Vagina (tissue), 2 donors: ENCODE results near the gene MS4A18. TPM values are rescaled to one million over a fixed set of nuclear protein-coding genes. Genes with fewer than 3 reads are reported as not detected.
"Not testable (repeated sequence)": the region's sequence is repeated elsewhere in the genome, so short reads cannot be mapped to it uniquely, and the experiment has no call there.

Experiments
- DNase-seq, 2 donors: peaks; one replicate each; pipeline ENCODE4 v3.0.0-alpha.2; 2017; ENCODE audit errors: extremely low spot score in 2 of 2
- H3K27ac ChIP-seq: fragments of 200-600 bp; sonication (generic); one replicate; pipeline ENCODE4 v1.5.1; 2019
- H3K27me3 ChIP-seq: fragments of 200-600 bp; sonication (generic); one replicate; pipeline ENCODE4 v1.5.1; 2019
- H3K36me3 ChIP-seq, 2 donors: fragments of 200-600 bp; sonication (generic); one replicate each; pipeline ENCODE4 v1.5.1; 2017 to 2019
- H3K4me1 ChIP-seq: fragments of 200-600 bp; sonication (generic); one replicate; pipeline ENCODE4 v1.5.1; 2019
- H3K4me3 ChIP-seq, 2 donors: fragments of 200-600 bp; sonication (generic); 1 replicate in 1 of 2; 2 replicates in 1 of 2; pipeline ENCODE4 v1.5.1; 2016 to 2019
- H3K9me3 ChIP-seq: fragments of 200-600 bp; sonication (generic); one replicate; pipeline ENCODE4 v1.5.1; 2019
- POLR2A ChIP-seq, 2 donors: fragments of 450-650 bp; IDR thresholded peaks; one replicate each; pipeline ENCODE4 v1.6.1; 2017; ENCODE audit warnings: antibody characterized with exemption in 2 of 2, mild to moderate bottlenecking in 2 of 2, moderate library complexity in 2 of 2
- POLR2AphosphoS5 ChIP-seq, 2 donors: sonication (generic); formaldehyde crosslinking; IDR thresholded peaks; one replicate each; pipeline ENCODE4 v1.9.0; 2017; ENCODE audit warnings: antibody characterized with exemption in 2 of 2, mild to moderate bottlenecking in 2 of 2, low read depth in 1 of 2; ENCODE audit not compliant: insufficient read depth in 1 of 2
- intact Hi-C: fragments of 100-400 bp; cut with DNase I; formaldehyde crosslinking; loops from one replicate; pipeline ENCODE4 v1.15.1; 2023
- total RNA-seq: library from RNA; depleted of rRNA; stranded (reverse); fragments of >200 nt; gene quantifications from one replicate; pipeline ENCODE4 v1.2.3, GENCODE V29; 2016
- TF ChIP-seq, protein P1 (sequence below), 3 experiments: fragments of 450-650 bp in 2 of 3; fragments of 200-600 bp in 1 of 3; sonication (generic) in 1 of 3; IDR thresholded peaks; one replicate each; pipeline ENCODE4 v1.5.1; 2017 to 2019; ENCODE audit warnings: antibody characterized with exemption in 3 of 3, mild to moderate bottlenecking in 2 of 3, moderate library complexity in 2 of 3

The MS4A18 gene
- total RNA-seq, 1 donor from 2014 or later, result not detected

DNA sequence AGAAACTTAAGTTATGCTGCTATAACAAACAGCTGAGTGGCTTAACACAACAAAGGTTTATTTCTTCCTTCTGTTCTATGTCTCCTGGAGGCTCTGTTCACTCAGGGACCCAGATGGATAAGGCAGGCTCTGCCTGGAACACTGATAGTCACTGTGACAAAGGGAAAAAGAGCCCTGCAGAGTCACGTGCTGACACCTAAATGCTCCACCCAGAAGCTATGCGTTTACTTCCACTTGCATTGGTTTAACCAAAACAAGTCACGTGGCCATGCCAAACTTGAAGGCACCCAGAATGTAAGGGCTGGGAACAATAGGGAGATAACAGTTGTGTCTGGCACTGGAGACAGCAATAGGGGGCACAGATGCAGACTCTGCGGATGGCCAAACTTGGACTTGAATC is 28.8 kb downstream of the MS4A18 start:
- Histone ChIP-seq H3K4me1 (no peaks in the 10 kb centered on the region), H3K27ac (no peak overlapping the region), H3K36me3 (no peaks in the 10 kb centered on the region), H3K27me3 (no peaks in the 10 kb centered on the region), H3K4me3 (no peak overlapping the region), H3K9me3 (no peaks in the 10 kb centered on the region)
- DNase-seq, result no peak
- TF ChIP-seq POLR2A (IDR thresholded peaks at IDR 0.05), result no peak
- intact Hi-C loops, result no loop called here

DNA sequence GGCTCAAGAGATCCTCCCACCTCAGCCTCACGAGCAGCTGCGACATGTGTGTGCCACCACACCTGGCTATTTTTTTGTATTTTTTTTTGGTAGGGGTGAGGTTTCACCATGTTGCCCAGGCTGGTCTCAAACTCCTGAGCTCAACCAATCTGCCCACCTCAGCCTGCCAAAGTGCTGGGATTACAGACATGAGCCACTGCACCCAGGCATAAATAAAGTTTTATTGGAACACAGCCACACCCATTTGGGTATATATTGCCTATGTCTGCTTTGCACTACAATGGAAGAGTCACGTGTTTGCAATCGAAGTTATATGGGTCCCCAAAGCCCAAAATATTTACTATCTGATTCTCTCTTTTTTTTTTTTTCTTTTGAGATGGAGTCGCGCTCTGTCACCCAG is 30.4 kb downstream of the MS4A18 start:
- no peak for DNase-seq
- Histone ChIP-seq H3K27ac (no peak overlapping the region), H3K4me3 (no peak overlapping the region), H3K27me3 (no peaks in the 10 kb centered on the region), H3K4me1 (no peaks in the 10 kb centered on the region), H3K9me3 (no peaks in the 10 kb centered on the region), H3K36me3 (no peaks in the 10 kb centered on the region)
- intact Hi-C loops, result no loop called here
- no peak for TF ChIP-seq POLR2A (IDR thresholded peaks at IDR 0.05)
- TF ChIP-seq, protein P1, sequence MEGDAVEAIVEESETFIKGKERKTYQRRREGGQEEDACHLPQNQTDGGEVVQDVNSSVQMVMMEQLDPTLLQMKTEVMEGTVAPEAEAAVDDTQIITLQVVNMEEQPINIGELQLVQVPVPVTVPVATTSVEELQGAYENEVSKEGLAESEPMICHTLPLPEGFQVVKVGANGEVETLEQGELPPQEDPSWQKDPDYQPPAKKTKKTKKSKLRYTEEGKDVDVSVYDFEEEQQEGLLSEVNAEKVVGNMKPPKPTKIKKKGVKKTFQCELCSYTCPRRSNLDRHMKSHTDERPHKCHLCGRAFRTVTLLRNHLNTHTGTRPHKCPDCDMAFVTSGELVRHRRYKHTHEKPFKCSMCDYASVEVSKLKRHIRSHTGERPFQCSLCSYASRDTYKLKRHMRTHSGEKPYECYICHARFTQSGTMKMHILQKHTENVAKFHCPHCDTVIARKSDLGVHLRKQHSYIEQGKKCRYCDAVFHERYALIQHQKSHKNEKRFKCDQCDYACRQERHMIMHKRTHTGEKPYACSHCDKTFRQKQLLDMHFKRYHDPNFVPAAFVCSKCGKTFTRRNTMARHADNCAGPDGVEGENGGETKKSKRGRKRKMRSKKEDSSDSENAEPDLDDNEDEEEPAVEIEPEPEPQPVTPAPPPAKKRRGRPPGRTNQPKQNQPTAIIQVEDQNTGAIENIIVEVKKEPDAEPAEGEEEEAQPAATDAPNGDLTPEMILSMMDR (IDR thresholded peaks at IDR 0.05), result no peak

DNA sequence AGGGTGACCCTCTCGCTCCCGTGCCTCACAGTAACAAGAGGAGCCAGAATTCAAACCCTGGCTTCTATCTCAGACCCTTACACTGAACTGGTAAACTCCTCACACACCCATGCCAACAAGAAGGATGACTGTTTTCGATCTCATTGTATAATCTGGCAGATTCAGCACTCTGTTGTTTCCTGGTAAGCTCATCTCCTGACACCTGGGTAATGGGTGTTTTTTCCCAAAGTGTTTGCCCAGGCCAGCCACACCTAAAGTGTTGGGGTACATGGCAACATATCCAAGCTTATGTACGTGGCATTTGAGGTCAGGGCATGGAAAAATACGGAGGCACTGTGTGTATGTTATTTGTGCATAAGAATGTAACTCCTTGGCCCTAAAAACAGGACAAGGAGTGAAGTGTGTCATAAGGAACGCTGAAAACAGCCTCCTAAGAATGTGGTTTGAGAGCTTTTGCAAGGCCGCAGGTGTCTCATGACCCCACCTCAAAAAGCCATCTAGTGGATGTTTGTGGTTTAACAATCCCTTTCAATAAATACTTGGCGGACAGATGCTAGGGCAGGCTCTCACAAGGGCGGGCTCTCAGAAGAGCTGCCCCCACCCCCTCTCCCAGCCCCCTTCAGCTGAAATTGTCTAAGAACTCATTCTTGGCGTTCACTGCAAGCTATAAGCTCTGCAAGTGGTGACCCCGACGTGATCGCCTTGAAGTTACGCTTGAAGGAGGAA is 31.9 kb downstream of the MS4A18 start, which contains the start of gene MS4A15:
Gene MS4A15 (plus strand): TSS at position 561 of the 726 bp plus-strand sequence. CDS start 6,867 bp downstream, outside the sequence.
- H3K4me3 ChIP-seq, result no peak within 1 kb of the TSS
- intact Hi-C loops, result no loop called here
- DNase-seq, result no peak

DNA sequence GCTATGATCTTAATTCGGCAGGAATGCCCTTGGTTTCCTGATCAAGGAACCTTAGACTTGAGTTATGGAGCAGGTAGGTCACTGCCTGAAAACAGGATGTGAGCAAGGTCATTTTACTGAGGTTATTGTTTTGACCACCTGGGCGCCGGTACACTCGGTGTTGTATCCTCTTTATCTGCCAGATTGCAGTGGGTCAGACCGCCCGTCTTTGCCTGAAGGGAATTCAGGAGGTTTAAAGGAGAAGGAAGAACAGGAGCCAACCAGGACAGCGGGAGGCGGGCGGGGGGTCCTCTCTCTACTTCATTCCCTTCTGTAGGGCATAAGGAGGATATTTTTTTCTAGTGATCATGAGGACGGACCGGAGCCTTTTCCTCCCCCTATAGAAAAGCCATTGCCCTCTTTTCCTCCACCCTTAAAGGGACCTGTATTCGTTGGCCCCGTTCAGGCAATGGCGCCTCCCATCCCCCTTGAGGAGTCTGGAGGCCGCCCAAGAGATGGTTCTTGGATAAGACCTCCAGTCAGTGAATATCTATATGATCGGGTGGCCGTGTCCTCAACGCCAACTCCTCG is 32.8 kb downstream of the MS4A18 start:
- intact Hi-C loops, result no loop called here
- Histone ChIP-seq H3K27ac (no peak overlapping the region), H3K9me3 (no peaks in the 10 kb centered on the region), H3K36me3 (no peaks in the 10 kb centered on the region), H3K4me3 (no peak overlapping the region), H3K4me1 (no peaks in the 10 kb centered on the region), H3K27me3 (no peaks in the 10 kb centered on the region)
- no peak for DNase-seq
- TF ChIP-seq, protein P1 (IDR thresholded peaks at IDR 0.05), result no peak
- no peak for TF ChIP-seq POLR2AphosphoS5 (IDR thresholded peaks at IDR 0.05; ENCODE audit: insufficient read depth in 1 of 2, low read depth in 1 of 2)
- TF ChIP-seq POLR2A (IDR thresholded peaks at IDR 0.05), result no peak

More for the DNA sequence above, 31.9 kb downstream of the MS4A18 start, which contains the start of gene MS4A15:
- Histone ChIP-seq H3K4me1 (no peaks in the 10 kb centered on the region), H3K27me3 (no peaks in the 10 kb centered on the region), H3K36me3 (no peaks in the 10 kb centered on the region), H3K27ac (no peak within 1 kb of the TSS), H3K9me3 (no peaks in the 10 kb centered on the region)
- TF ChIP-seq POLR2AphosphoS5 (IDR thresholded peaks at IDR 0.05; ENCODE audit: insufficient read depth in 1 of 2, low read depth in 1 of 2) (no peak), POLR2A (IDR thresholded peaks at IDR 0.05) (no peak)
- TF ChIP-seq, protein P1 (IDR thresholded peaks at IDR 0.05), result no peak

DNA sequence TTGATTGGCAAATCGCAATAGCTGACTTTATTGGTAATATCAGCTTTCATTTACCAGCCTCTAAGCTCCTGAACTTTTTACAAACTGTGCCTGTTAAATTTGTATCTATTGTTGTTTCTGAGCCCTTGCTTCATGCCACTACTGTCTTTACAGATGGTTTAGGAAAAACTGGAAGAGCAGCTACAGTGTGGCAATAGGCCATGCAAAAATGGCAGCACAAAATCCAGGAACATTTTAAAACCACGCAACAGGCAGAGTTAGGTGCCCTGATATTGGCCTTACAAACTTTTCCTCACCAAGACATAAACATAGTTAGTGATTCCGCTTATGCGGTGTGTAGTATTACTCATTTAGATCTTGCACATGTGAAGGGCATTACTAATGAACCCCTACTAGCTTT is 34.2 kb downstream of the MS4A18 start:
- H3K9me3 ChIP-seq, H3K27me3 ChIP-seq, DNase-seq, H3K4me1 ChIP-seq, H3K4me3 ChIP-seq, intact Hi-C loops, H3K36me3 ChIP-seq, H3K27ac ChIP-seq: not testable (repeated sequence)

DNA sequence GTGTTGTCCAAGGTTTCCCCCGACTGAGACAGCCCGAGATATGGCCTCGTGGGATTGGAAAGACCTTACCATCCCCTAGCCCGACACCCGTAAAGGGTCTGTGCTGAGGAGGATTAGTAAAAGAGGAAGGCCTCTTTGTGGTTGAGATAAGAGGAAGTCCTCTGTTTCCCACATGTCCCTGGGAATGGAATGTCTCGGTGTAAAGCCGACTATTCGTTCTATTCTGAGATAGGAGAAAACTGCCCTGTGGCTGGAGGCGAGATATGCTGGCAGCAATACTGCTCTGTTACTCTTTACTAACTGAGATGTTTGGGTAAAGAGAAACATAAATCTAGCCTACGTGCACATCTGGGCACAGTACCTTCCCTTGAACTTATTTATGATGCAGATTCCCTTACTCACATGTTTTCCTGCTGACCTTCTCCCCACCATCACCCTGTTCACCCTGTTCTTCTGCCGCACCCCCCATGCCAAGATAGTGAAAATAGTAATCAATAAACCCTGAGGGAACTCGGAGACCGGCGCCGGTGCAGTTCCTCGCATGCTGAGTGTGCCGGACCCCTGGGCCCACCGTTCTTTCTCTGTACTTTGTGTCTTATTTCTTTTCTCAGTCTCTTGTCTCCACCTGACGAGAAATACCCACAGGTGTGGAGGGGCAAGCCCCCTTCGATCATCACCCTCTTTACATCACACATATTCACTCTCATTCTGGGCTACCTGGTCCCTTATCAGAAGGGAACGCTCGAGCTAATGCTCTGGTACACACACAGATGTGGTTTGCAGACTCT is 35.1 kb downstream of the MS4A18 start:
- H3K27ac ChIP-seq, H3K9me3 ChIP-seq, H3K4me1 ChIP-seq, H3K27me3 ChIP-seq, H3K4me3 ChIP-seq, DNase-seq, H3K36me3 ChIP-seq, intact Hi-C loops: not testable (repeated sequence)
